Esophagus mucosa (tissue), 1 donor: Measurements from ENCODE around the gene CPLANE1. TPM values are rescaled to one million over a fixed set of nuclear protein-coding genes. Genes with fewer than 3 reads are reported as not detected.
"Not testable (repeated sequence)": the region's sequence is repeated elsewhere in the genome, so short reads cannot be mapped to it uniquely, and the experiment has no call there.

ENCODE experiments used
- ATAC-seq: fragments of 200-7000 bp; cut with Tn5 transposase; one replicate; pipeline ENCODE4 v1.9.1; 2020
- total RNA-seq: library from RNA; stranded (reverse); gene quantifications from one replicate; pipeline ENCODE4 v1.2.4, GENCODE V29; 2023
- donor health status: DM: yes; HTN: yes; CAD: no.

The CPLANE1 gene
- 5.7 TPM for total RNA-seq

- peak; percentile 88 for ATAC-seq
Measured at GRCh38 chr5:37248970-37249814, at the start of gene CPLANE1. Gene CPLANE1, minus strand, starts transcription at chr5:37249376. Its CDS starts 1,678 bp downstream, at chr5:37247698.

- not testable (repeated sequence) for ATAC-seq
Measured at GRCh38 chr5:37296313-37296712, 47.1 kb upstream of the CPLANE1 start.

GRCh38 chr5:37283214-37283820 lies 34.1 kb upstream of the CPLANE1 start:
- no peak for ATAC-seq

GRCh38 chr5:37275511-37275910 lies 26.3 kb upstream of the CPLANE1 start:
- no peak for ATAC-seq

- ATAC-seq: peak; percentile 60
Measured at GRCh38 chr5:37272511-37272910, 23.3 kb upstream of the CPLANE1 start.

GRCh38 chr5:37268100-37268499 lies 18.9 kb upstream of the CPLANE1 start:
- ATAC-seq: not testable (repeated sequence)

GRCh38 chr5:37255774-37256358 lies 6.7 kb upstream of the CPLANE1 start:
- no peak for ATAC-seq

- no peak for ATAC-seq
Measured at GRCh38 chr5:37254581-37254980, 5.4 kb upstream of the CPLANE1 start.

GRCh38 chr5:37251665-37252064 lies 2.5 kb upstream of the CPLANE1 start:
- no peak for ATAC-seq

GRCh38 chr5:37249815-37250164 lies 614 bp upstream of the CPLANE1 start:
- ATAC-seq: no peak

- ATAC-seq: no peak
Measured at GRCh38 chr5:37248421-37248969, 681 bp downstream of the CPLANE1 start.

GRCh38 chr5:37247496-37247895 lies 1.7 kb downstream of the CPLANE1 start:
- ATAC-seq: no peak

GRCh38 chr5:37247036-37247435 lies 2.1 kb downstream of the CPLANE1 start:
- ATAC-seq: no peak

- ATAC-seq: no peak
Measured at GRCh38 chr5:37234288-37234687, 14.9 kb downstream of the CPLANE1 start.

- no peak for ATAC-seq
Measured at GRCh38 chr5:37226377-37226776, 22.8 kb downstream of the CPLANE1 start.

- ATAC-seq: no peak
Measured at GRCh38 chr5:37222181-37222580, 27.0 kb downstream of the CPLANE1 start.

- not testable (repeated sequence) for ATAC-seq
Measured at GRCh38 chr5:37220426-37220825, 28.8 kb downstream of the CPLANE1 start.

GRCh38 chr5:37219384-37219783 lies 29.8 kb downstream of the CPLANE1 start:
- not testable (repeated sequence) for ATAC-seq

- no peak for ATAC-seq
Measured at GRCh38 chr5:37217976-37218375, 31.2 kb downstream of the CPLANE1 start.

GRCh38 chr5:37214550-37214949 lies 34.6 kb downstream of the CPLANE1 start:
- ATAC-seq: no peak

- no peak for ATAC-seq
Measured at GRCh38 chr5:37212096-37212495, 37.1 kb downstream of the CPLANE1 start.

GRCh38 chr5:37211661-37212060 lies 37.5 kb downstream of the CPLANE1 start:
- ATAC-seq: no peak
